ENCODE results near the gene MSH5.
"Not testable (repeated sequence)": the region's sequence is repeated elsewhere in the genome, so short reads cannot be mapped to it uniquely, and the experiment has no call there.

Gene MSH5

DNA sequence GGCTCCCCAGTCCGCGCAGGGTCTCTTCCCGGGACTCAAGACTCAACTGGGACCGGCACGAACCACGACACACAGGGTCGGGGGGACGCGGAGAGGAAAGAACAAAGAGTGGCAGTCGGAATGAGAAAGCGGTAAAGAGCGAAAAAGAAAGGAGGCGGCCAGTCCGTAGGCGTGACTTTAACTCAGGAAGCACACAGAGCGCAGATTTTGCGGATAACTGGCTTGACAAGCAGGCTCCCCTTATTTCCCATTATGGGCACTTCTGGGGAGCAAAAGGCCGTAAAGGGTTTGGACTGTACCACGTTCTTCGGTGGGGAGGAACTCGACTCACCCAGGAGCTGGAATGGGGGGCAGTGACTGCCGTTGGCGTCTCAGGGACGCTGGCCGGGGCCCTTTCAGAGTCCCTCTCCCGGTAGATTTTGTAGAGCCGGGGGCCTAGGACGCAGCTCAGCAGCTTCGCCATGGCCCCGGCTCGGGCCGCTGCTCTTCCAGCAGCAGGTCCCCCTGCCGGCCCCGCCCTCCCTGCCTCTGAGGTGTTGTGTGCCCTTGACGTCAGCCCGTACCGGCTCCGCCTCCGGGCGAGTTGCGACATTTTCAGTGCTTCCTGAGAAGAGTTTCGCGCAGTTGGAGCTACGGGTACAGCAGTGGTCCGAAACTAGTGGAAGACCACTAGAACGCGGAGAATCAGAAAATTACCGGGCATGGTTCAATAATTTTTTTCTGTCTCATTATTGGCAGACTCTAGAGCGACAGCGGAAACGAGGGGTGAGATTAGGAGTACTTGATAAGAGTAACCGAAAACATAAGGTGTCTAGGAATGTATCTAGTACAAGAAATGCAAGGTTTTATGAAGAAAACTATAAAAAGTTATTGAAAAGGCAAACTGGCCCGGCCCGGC lies 36.7 kb upstream of the MSH5 start, which contains the start of gene ABHD16A:
ABHD16A (minus strand) TSS at position 506 of the 898 bp plus-strand sequence; CDS start at position 463, 43 bp downstream.
- no peaks in the 10 kb centered on the region for H3K9me3 ChIP-seq
- no peaks in the 10 kb centered on the region for H3K4me1 ChIP-seq
- H3K36me3 ChIP-seq = no peaks in the 10 kb centered on the region; the same call in 1 of the 2 replicates
- H3K27me3 ChIP-seq = no peaks in the 10 kb centered on the region
- TF ChIP-seq, protein P1, sequence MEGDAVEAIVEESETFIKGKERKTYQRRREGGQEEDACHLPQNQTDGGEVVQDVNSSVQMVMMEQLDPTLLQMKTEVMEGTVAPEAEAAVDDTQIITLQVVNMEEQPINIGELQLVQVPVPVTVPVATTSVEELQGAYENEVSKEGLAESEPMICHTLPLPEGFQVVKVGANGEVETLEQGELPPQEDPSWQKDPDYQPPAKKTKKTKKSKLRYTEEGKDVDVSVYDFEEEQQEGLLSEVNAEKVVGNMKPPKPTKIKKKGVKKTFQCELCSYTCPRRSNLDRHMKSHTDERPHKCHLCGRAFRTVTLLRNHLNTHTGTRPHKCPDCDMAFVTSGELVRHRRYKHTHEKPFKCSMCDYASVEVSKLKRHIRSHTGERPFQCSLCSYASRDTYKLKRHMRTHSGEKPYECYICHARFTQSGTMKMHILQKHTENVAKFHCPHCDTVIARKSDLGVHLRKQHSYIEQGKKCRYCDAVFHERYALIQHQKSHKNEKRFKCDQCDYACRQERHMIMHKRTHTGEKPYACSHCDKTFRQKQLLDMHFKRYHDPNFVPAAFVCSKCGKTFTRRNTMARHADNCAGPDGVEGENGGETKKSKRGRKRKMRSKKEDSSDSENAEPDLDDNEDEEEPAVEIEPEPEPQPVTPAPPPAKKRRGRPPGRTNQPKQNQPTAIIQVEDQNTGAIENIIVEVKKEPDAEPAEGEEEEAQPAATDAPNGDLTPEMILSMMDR (IDR thresholded peaks at IDR 0.05; ENCODE audit: low read depth, low read length) = no peak
- peak; percentile 99 for DNase-seq
- peak within 1 kb of the TSS; percentile 97 for H3K4me3 ChIP-seq (ENCODE audit: low read depth, low read length)

DNA sequence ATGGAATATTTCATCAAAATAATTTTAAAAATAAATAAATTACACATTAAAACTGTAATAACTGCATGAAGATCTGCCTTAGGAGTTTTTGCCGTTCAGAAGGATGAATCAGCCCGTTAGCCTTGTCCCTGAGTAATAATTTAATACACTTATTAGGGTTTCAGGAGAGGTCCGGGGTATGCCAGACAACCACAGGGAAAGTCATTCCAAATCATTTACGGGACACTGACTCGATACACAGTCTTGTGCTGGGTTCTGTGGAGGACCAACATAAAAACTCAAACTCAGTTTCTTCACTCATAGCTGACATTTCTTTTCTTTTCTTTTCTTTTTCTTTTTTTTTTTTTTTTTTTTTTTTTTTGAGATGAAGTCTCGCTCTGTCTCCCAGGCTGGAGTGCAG lies 33.9 kb upstream of the MSH5 start:
- H3K27me3 ChIP-seq = no peaks in the 10 kb centered on the region
- no peaks in the 10 kb centered on the region for H3K4me1 ChIP-seq
- H3K4me3 ChIP-seq (ENCODE audit: low read depth, low read length) = no peak overlapping the region
- no peaks in the 10 kb centered on the region for H3K36me3 ChIP-seq
- DNase-seq = no peak
- H3K9me3 ChIP-seq = no peaks in the 10 kb centered on the region
- TF ChIP-seq, protein P1 (IDR thresholded peaks at IDR 0.05; ENCODE audit: low read depth, low read length) = no peak

DNA sequence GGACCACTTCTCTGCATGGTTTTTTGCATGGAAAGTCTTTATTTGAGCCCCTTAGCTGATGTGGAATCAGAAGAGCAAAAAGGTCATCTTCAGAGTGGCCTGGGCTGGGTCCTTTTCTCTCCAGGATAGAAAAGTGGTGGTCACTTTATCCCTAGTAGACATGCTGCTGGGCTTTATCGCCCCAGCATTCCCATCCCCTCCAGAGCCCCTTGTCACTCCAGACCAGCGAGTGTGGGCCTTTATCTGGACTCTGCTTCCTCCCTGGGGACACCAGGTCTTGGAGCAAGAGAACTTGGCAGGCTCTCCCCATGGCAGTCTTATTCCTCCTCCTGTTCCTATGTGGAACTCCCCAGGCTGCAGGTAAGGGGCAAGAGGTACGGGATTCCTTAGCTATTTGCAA lies 33.2 kb upstream of the MSH5 start, which contains the start of gene LY6G6F:
LY6G6F (plus strand) TSS at position 268 of the 400 bp plus-strand sequence; CDS start at position 309, 41 bp downstream.
- H3K4me1 ChIP-seq = no peaks in the 10 kb centered on the region

DNA sequence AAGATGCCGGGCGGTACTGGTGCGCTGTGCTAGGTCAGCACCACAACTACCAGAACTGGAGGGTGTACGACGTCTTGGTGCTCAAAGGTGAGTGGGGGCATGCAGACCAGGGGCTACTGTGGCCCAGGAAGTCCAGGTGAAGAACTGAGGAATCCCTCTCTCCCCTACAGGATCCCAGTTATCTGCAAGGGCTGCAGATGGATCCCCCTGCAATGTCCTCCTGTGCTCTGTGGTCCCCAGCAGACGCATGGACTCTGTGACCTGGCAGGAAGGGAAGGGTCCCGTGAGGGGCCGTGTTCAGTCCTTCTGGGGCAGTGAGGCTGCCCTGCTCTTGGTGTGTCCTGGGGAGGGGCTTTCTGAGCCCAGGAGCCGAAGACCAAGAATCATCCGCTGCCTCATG lies 32.1 kb upstream of the MSH5 start:
- Histone ChIP-seq H3K4me1 (no peaks in the 10 kb centered on the region), H3K4me3 (ENCODE audit: low read depth, low read length) (no peak overlapping the region), H3K36me3 (no peaks in the 10 kb centered on the region), H3K27me3 (no peaks in the 10 kb centered on the region), H3K9me3 (no peaks in the 10 kb centered on the region)
- DNase-seq = no peak
- TF ChIP-seq, protein P1 (IDR thresholded peaks at IDR 0.05; ENCODE audit: low read depth, low read length) = no peak

More for the DNA sequence above, 33.2 kb upstream of the MSH5 start, which contains the start of gene LY6G6F:
- Histone ChIP-seq H3K36me3 (no peaks in the 10 kb centered on the region), H3K9me3 (no peaks in the 10 kb centered on the region), H3K27me3 (no peaks in the 10 kb centered on the region), H3K4me3 (ENCODE audit: low read depth, low read length) (no peak within 1 kb of the TSS)
- peak; percentile 62 for DNase-seq
- TF ChIP-seq, protein P1 (IDR thresholded peaks at IDR 0.05; ENCODE audit: low read depth, low read length) = no peak

DNA sequence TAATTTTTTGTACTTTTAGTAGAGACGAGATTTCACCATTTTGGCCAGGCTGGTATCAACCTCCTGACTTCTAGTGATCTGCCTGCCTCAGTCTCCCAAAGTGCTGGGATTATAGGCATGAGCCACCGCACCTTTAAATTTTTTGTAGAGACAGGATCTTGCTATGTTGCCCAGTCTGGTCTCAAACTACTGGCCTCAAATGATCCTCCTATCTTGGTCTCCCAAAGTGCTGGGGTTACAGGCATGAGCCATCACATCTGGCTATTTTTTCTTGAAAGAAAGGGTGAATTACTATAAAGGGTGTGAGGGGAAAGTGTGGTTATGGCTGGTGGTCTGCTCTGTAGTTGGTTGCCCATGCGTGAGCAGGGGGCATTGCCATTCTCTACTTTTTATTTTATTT lies 31.6 kb upstream of the MSH5 start:
- TF ChIP-seq, protein P1 (IDR thresholded peaks at IDR 0.05; ENCODE audit: low read depth, low read length) = no peak
- Histone ChIP-seq H3K9me3 (no peaks in the 10 kb centered on the region), H3K36me3 (no peaks in the 10 kb centered on the region), H3K4me1 (no peaks in the 10 kb centered on the region), H3K4me3 (ENCODE audit: low read depth, low read length) (no peak overlapping the region), H3K27me3 (no peaks in the 10 kb centered on the region)
- DNase-seq = no peak

DNA sequence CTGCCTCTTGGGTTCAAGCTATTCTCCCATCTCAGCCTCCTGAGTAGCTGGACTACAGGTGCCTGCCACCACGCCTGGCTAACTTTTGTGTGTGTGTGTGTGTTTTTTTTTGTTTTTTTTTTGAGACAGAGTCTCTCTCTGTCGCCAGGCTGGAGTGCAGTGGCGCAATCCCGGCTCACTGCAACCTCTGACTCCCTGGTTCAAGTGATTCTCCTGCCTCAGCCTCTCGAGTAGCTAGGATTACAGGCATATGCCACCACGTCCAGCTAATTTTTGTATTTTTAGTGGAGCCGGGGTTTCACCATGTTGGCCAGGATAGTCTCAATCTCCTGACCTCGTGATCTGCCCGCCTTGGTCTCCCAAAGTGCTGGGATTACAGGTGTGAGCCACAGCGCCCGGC lies 30.6 kb upstream of the MSH5 start:
- not testable (repeated sequence) for H3K36me3 ChIP-seq; H3K9me3 ChIP-seq; H3K4me1 ChIP-seq; H3K4me3 ChIP-seq (ENCODE audit: low read depth, low read length); H3K27me3 ChIP-seq; DNase-seq

All from BE2C (cell line).